NCI-H2196 treated with DMSO at 0.1 percent for 48 hours (cell line): ENCODE results near the gene KRT40.
"Not testable (repeated sequence)": the region's sequence is repeated elsewhere in the genome, so short reads cannot be mapped to it uniquely, and the experiment has no call there.

Experiments
- DNase-seq: peaks from one replicate; lab custom pipeline; 2025; ENCODE audit not compliant: unreplicated experiment; lab: John Stamatoyannopoulos, UW

The KRT40 gene

DNA sequence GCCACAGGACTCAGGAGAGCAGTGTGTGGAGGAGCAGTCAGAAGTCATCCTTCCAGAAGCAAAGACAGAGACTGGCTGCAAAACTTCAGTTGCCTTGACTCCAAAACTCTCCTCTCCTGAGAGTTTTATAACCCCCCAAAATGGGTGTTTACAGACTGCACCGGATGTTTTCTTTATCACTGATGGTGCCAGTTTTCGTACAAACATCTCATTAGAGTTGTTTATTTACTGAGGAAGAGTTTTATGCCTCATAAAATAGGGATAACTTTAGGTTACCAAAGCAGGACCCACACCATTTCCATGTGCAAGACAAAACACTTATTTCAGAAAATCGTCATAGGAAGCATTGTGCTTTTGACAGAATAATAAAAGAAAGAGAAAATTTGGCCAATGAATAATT, at the start of gene KRT40:
TSS of gene KRT40 (minus strand) at position 101 of the 400 bp plus-strand sequence. CDS start at position 48, 53 bp downstream.
- DNase-seq: no peak

DNA sequence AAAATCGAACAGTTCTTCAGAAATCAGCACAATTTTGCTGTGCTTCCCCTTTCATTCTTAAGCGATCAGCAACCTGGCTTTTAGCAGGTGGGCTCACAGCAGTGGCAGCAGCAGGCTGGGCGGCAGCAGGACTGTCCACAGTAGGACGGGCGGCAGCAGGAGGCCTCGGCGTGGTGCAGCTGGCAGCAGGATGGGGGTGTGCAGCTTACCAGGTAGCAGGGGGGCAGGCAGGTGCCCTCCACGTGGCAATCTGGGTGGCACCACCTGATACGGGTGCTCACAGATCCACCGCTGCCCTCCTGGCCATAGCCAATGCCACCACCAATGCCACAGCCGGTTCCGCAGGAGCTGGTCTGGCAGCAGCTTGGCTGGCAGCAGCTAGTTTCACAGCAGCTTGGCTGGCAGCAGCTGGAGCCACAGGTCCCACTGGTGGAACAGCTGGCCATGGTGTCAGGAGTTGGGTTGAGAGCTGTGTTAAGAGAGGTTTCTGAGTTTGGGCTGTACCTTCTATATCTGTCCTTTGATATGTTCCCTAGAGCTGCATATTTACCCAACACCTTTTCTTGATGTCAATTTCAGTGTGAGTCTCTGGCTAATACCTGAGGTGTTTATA, 45.6 kb upstream of the KRT40 start, which contains the start of gene KRTAP1-4:
TSS of gene KRTAP1-4 (minus strand) at position 563 of the 613 bp plus-strand sequence. CDS start at position 446, 117 bp downstream.
- DNase-seq: no peak

DNA sequence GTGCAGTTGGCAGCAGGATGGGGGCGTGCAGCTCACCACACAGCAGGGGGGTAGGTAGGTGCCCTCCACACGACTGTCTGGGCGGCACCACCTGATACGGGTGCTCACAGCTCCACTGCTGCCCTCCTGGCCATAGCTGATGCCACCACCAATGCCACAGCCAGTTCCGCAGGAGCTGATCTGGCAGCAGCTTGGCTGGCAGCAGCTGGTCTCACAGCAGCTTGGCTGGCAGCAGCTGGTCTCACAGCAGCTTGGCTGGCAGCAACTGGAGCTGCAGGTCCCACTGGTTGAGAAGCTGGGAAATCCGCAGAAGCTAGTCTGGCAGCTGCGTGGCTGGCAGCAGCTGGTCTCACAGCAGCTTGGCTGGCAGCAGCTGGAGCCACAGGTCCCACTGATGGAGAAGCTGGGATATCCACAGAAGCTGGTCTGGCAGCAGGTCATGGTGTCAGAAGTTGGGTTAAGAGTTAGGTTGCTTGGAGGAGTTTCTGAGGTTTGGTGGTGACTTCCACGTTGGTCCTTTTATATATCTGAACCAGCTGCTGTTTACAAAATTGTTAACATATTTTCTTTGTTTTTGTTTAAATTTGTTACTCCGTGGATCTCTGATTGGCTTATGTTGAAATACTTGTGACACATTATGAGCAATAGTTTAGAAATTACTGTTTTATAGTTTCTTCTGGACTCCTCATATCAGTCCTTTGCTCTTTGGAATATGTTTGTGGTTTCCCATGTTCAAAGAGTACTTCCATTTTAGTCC, 42.8 kb upstream of the KRT40 start, which contains the start of gene KRTAP1-5:
TSS of gene KRTAP1-5 (minus strand) at position 494 of the 757 bp plus-strand sequence. CDS start at position 441, 53 bp downstream.
- DNase-seq: no peak

DNA sequence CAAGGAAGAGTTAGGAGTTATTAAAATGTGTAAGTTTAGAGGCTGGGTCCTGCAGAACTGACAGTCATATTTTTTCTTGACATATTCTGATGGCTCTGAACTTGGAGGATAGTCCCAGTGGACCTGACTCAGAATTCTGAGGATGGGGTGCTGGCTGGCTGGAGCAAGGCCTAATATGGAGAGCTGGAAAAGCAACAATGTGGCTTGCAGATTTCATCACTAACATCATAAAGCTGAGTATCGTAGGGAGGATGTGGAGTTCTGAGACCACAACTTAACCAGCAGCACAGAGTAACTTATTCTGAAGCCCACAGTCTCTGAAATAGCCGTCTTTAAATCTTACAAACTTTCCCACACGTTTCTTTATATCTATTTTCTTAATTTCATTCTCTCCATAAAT, 40.6 kb upstream of the KRT40 start:
- no peak for DNase-seq

DNA sequence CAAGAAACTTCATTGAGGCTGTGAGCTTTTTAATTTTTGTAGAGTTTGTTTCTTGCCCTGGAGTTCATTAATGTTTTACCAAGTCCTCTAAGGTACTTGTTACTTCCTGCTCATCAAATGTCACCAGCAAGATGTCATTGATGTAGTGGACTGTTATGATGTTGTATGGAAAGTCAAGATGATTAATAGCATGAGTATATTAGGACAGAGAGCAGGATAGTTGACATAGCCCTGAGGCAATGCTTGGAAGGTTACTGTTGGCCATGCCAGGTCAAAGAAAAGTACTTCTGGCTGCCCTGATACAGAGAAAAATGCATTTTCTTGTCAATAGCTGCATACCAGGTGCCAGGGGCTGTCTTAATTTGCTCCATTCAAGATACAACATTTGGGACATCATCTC, 36.2 kb upstream of the KRT40 start:
- DNase-seq: no peak

DNA sequence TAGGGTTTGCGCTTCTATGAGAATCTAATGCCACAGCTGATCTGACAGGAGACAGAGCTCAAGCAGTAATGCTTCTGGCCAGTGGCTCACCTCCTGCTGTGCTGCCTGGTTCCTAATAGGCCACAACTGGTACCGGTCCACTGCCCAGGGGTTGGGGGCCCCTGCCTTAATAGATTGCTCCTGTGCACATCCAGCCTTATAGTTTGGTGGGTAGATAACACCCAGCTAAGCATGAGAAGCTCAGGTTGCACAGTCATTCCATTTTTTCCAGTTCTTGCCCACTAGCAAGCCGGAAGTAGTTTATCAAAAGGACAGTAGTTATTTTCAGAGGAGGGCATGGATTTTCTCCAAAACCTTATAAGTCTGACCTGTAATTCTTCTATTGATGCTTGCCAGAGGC, 35.3 kb upstream of the KRT40 start:
- DNase-seq: no peak

DNA sequence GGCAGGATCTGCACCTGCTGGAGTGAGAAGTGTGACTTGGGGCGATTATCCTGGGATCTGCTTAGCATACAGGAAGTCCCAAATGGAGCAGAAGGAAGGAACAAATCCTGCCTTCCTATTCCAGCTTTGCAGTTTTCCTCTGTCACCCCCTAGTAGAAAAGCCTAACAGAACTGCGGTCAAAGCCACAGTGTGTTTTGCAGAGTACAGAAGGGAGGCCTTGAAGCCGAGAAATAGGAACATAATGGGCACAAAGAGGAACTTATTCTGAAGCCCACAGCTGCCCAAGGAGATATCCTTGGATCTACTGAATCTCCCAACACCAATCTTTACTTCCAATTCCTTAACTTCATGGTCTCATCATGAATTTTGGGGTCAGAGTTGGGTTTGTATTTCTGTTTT, 34.4 kb upstream of the KRT40 start:
- no peak for DNase-seq

DNA sequence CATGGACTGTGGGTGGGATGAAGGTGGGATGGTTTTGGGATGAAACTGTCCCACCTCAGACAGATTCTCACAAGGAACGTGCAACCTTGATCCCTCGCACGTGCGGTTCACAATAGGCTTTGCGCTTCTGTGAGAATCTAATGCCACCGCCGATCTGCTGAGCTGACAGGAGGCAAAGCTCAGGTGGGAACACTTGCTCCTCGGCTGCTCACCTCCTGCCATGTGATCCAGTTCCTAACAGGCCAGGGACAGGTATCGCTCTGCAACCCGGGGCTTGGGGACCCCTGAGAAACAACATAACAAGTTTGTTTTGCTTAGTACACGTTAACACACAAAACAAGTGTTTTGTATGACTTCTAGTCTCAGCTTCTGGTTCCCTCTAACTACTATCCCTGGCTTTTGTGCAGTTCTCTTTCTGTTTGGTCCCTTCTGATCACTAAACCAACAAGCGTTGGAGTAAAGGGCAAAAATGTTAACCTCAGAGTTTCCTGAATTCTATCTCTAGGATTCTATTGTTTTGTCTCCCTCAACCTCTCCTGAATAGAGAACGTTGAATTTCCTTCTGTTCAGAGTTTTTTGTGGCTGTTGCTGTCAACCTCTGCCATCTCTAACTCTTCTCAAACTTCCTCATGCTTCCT, 32.6 kb upstream of the KRT40 start:
- DNase-seq: no peak

DNA sequence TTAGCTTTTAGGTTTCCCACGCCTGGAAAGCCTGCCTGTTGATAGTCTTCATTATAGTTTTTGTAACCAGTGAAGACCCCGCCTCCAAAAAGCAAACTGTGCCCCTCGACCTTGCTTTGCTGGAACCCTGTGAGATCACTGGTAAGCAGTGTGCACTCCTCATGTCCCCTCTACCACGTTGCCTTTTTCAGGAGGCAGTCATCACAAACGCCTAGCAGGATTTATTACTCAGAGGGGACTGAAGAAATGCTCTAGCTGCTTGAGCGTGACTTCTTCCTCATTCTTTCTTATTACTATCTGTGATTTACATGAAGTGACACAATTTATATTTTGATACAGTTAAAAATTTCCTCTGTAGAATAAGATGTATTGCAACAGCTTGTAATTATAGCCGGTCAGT, 31.3 kb upstream of the KRT40 start:
- DNase-seq: no peak

DNA sequence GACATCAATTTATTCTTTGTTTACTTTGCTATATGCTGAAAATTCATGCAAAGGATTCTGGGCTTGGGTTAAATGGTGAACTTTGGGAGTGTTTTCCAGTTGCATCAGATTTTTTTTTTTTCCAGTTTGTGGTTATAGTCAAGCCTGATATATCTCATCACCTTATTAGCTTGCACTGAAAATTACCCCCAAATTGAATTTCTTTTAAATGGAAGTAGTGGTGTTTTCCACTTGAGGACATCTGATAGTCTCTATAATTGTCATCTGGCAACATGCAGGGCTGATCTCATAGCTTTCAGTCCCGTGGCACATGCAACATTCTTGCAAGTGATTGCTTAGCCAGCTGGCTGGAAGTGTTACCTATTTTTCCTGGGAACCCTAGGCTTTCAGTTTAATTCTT, 29.5 kb upstream of the KRT40 start:
- DNase-seq: no peak

DNA sequence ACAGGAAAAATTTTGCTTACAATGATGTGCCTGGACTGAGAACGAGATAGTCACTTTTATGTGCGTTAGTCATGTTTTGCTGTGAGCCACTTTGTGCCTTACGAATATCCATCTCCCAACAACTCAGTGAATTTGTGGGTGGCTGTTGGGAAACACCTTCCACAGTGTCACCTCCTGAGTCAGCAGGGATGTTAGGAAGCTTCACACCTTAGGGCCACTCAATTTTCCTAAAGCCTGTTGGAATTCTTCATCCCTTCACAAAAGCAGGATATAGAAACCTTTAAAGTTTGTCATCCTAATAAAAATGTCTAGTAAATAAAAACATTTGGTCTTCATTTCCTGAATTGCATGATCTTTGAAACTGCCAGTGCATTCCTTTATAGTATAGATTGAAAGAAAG, 29.1 kb upstream of the KRT40 start:
- no peak for DNase-seq

DNA sequence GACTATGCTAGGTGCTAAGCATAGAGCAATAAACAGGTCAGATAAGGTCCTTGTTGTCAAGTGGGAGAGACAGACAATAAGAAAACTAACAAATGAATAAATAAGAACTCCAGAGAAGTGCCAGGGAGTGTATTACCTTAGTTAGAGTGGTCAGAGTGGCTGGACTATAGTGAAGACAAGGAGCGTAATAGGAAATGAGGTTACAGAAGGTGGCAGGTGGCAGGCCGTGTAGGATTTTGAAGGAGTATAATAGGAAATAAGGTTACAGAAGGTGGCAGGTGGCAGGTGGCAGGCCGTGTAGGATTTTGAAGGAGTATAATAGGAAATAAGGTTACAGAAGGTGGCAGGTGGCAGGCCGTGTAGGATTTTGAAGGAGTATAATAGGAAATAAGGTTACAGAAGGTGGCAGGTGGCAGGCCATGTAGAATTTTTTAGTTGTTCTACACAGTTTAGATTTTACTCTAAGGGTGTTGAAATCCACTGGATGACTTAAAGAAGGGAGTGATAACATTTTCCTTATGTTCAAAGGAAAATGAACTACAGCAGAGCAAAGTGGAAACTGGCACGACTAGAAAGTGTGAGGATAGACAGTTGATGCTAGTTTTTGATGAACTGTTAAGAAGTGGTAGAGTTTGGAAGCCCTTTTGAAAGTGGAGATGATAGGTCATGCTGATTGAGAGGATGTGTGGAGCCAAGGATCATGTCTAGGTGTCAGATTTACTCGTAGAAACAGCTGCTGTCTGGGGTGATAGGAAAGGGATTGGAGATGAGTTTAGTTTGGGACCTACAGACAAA, 28.4 kb upstream of the KRT40 start:
- DNase-seq: no peak

DNA sequence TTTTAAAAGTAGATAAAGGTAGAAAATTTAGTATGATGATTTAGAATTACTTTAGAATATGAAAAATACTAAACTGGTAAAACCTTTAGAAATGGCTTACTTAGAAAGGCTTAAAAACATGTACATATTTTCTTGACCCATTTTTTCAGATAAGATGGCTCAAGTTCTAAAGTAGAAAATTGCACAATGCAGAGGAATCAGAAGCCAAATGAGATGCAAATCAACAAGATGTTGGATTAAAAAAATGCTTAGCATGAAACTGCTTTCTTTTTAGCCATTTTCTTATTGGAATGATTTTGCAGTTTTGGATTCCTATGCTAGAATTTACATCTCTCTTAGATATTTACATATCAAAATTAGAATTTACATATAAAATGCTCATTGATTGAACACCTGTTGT, 26.3 kb upstream of the KRT40 start:
- no peak for DNase-seq

DNA sequence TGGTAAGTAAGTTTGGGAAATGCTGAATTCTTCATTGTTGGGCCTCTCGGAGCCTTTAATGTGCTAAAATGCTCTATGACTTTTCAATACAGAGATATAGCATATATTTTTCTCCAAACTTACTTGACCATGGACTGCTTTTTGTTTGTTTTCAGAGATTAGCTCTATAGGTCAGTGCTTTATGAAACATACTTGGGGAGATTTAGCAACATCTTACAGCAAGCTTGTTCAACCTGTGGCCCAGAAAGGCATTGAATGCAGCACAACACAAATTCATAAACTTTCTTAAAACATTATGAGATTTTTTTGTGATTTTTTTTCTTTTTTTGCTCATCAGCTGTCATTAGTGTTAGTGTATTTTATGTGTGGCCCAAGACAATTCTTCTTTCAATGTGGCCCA, 25.8 kb upstream of the KRT40 start:
- no peak for DNase-seq

DNA sequence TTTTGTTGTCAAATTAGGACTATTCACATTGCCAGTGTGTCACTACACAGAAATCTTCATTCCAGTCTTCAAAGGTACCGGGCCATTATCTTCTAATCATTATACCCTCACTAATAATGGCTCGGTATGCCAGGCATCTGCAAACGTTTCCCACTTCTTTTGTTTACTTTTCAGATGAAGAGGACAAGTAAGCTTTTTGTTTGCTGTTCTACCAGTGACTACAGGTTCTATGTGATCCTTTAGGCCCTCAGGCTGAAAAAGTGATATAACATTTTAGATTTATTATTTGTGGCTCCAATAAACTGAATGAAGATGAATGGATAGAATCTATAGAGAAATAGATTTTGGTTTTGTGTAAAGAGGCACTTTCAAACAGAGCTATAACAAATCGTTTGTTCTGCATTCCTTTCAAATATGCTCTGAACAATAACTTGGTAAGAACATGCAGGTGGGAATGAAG, 25.2 kb upstream of the KRT40 start:
- no peak for DNase-seq

DNA sequence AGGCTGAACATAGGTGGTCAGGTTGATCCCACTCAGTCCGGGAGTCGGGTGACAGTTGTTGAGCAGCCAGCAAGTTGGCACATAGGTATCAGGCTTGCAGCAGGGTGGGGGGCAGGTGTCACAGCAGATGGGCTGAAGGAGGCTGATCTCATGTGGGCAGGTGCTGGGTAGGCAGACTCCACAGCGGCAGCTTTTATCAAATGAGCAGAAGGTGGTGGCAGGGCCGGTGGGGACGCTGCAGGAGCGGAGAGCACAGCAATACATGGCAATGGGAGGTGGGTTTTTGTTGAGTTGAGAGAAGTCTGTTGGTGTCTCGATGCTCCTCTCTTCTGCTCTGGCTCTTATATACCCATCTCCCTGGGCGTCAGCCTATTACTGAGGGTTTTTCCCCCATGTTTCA, 24.7 kb upstream of the KRT40 start, which contains the start of gene KRTAP3-1:
TSS of gene KRTAP3-1 (minus strand) at position 318 of the 400 bp plus-strand sequence. CDS start at position 264, 54 bp downstream.
- DNase-seq: no peak

DNA sequence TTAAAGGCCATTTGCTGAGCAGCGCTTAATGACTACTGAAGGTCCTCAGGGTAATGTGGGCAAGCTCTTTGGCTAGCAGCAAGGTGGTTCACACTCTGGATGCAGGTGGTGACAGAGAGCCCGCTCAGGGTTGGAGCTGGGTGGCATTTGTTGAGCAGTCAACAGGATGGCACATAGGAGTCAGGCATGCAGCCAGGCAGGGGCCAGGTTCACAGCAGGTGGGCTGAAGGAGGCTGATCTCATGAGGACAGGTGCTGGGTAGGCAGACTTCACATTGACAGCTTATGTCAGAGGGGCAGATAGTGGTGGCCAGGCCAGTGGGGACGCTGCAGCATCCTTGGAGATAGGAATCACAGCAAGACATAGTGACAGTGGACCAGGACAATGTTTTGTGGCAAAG, 20.3 kb upstream of the KRT40 start:
- no peak for DNase-seq

DNA sequence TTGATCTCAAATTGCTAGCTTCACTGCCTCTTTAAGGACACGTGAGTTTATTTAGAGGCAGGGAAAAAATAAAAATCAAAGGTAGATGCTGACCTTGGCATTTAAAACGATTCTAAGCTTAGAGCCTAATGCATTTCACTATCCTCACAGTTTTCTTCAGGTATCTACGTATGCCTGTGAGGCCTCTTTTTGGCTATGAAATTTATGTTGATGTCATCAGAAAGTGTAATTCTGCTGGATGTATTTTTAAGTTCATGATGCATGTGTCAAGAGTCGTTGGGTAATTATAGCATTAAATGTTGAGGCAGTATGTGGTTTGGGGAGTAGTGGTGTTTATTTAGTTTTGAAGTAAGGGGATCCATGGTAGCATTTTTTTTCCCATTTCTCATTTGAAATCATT, 19.8 kb upstream of the KRT40 start:
- no peak for DNase-seq

DNA sequence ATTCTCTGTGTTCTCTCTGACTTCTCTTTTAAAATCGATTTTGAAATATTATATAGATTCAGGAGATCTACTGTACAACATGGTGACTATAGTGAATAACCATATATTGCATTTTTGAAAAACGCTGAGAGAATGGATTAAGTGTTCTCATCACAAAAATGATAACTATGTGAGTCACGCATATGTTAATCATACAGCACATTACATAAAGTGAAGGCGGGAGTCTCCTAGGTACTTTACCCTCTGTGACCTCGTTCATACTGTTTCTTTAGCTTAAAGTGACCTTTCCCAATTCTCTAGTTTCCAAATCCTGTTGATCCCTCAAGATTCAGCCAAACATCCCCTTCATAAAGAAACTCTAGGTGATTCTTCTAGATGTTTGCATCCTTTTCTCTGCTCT, 18.7 kb upstream of the KRT40 start:
- no peak for DNase-seq

DNA sequence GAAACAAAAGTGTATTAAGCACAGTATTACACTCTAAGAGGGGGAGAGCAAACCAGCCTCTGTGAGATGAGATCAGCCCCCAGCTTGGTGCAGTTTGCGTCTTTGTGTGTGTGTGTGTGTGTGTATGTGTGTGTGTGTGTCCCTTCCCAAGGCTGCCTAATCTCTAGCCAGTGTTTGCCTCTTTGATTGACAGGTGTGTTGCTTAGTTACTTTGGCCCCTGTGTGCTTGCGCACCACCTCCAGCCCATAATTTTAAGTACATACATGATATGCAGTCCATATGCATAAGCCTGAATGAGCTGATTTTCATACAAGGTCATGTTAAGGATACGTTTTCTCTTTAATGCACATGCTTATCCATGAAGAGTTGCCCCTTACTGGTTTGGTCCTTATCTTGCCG, 17.7 kb upstream of the KRT40 start:
- DNase-seq: no peak

DNA sequence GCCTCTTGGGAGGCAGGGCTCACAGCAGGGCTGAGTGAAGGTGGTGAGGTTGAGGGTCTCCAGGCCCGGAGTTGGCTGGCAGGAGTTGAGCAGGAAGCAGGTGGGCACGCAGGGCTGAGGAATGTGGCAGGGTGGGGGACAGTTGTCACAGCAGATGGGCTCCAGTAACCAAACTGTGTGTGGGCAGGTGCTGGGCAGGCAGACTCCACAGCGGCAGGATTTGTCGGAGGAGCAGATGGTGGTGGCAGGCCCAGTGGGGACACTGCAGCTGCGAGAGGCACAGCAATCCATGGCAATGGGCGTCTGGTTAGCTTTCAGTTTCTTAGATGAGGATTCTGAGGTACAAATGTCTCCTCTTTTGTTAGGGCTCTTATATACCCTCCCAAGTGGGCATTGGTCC, 15.4 kb upstream of the KRT40 start, which contains the start of gene KRTAP3-2:
TSS of gene KRTAP3-2 (minus strand) at position 344 of the 400 bp plus-strand sequence. CDS start at position 291, 53 bp downstream.
- not testable (repeated sequence) for DNase-seq
